ENCODE data around the gene PFKFB3. TPM values are rescaled to one million over a fixed set of nuclear protein-coding genes. Genes with fewer than 3 reads are reported as not detected.

Gene PFKFB3
- total and polyA plus RNA-seq, 9 of the 15 experiments (the other 6 are each of a cell fraction or from before 2014, with no cell fraction given) = 0.46 to 21.6 (median 7.8) TPM

DNA sequence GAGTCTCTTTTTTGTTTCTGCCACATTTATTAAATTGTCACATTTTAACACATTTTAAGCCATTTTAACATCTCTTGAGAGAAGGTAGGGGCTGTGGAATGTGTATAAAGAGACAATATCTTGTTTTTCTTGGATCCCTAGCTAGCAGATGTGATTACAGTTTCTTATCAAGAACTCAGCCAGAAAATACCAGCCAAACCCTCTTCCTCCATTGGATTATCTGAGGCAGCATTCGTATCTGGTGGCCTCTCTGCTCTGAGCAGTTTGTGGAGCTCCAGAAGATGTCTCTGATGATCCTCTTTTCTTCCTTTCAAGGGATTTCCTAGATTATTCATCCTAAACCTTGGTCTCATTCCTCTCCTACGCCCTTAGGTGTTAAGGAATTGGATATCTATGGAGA lies 35.3 kb upstream of the PFKFB3 start (continued):
- TF ChIP-seq CBFA2T3 (IDR thresholded peaks at IDR 0.05) = peak; percentile 35

DNA sequence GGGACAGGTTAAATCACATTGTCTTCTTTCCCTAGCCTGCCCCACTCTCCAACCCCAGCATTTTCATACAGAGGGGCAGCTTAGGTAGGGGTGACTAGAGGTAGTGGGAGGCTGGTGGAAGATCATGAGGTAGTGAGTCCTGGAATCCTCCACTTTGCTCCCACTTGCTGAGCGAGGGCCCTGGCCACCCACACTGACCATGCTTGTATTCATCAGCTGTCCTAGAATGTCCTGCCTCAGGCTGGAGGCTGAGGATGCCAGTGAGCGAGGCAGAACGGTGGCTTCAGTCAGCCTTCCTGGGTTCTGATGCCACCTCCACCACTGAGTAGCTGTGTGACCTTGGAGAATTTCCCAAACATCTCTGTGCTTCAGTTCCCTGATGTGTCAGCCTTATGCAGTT lies 34.6 kb upstream of the PFKFB3 start:
- WGBS (ENCODE audit: insufficient coverage, low coverage, missing lambda C conversion rate) = 89% methylated on average over 3 of the region's 3 CpGs
- Histone ChIP-seq H2AFZ (ENCODE audit: low read depth, low read length) (no peak overlapping the region), H3K27ac (ENCODE audit: extremely low read depth, low read depth, low read length) (no peak overlapping the region), H3K9ac (ENCODE audit: insufficient read depth in 1 of 2, low read depth in 2 of 2, low read length in 2 of 2) (peak overlapping the region in 1 of 2 experiments; percentile 54; a peak in 1 of 4 replicates), H4K20me1 (replicated peaks; ENCODE audit: control insufficient read depth, insufficient read depth, low read length) (peaks cover 36% of the 10 kb centered on the region), H3K79me2 (ENCODE audit: control insufficient read depth, insufficient read depth, low read length) (peaks cover 95% of the 10 kb centered on the region), H3K4me2 (ENCODE audit: insufficient read depth, low read length) (no peak overlapping the region; the same call in 1 of the 2 replicates), H3K27me3 (ENCODE audit: control insufficient read depth in 2 of 2, insufficient read depth in 2 of 2, low read length in 2 of 2) (no peaks in the 10 kb centered on the region), H3K36me3 (ENCODE audit: control insufficient read depth, insufficient read depth, low read length) (peaks cover 49% of the 10 kb centered on the region), H3K9me3 (replicated peaks; ENCODE audit: control insufficient read depth, insufficient read depth, low read depth, low read length) (no peaks in the 10 kb centered on the region), H3K4me1 (replicated peaks in 1 of 2; ENCODE audit: control insufficient read depth in 2 of 2, insufficient read depth in 2 of 2, low read length in 2 of 2) (peaks cover 21 to 27% of the 10 kb centered on the region in 2 experiments), H3K4me3 (no peak overlapping the region), H3K9me1 (ENCODE audit: control insufficient read depth, insufficient read depth, low read length) (peaks cover 18% of the 10 kb centered on the region)
- ChIA-PET POLR2A (interaction anchor here (0.6 to 2.3 kb wide), 5 partner anchors 8 to 151 kb away, joined by 3 to 11 read pairs (median 6); no protein-coding TSS in a partner anchor), CTCF (ENCODE audit: low intra/inter-chr PET ratio) (no interaction called here)
- no peak for DNase-seq (ENCODE audit: extremely low read depth in 1 of 4, low spot score in 3 of 4)
- intact Hi-C loops (cut with micrococcal nuclease) (no loop called here), in situ Hi-C loops (cut with MboI) (no loop called here)
- BruUV-seq (replicated peaks) = no TSS peak
- TF ChIP-seq POU5F1 (IDR thresholded peaks at IDR 0.05; ENCODE audit: borderline replicate concordance, low read depth, low read length, partially characterized antibody) (no peak), ATF1 (CRISPR knock-in tag; IDR thresholded peaks at IDR 0.05) (no peak), ATF1 (tag; IDR thresholded peaks at IDR 0.05) (no peak), KDM5B (IDR thresholded peaks at IDR 0.05; ENCODE audit: insufficient replicate concordance, low read depth, low read length) (peak; percentile 25), BCOR (IDR thresholded peaks at IDR 0.05) (0 out of 2 replicates have a peak, but pooled peaks have one; percentile 19)
- TF ChIP-seq, protein P1, sequence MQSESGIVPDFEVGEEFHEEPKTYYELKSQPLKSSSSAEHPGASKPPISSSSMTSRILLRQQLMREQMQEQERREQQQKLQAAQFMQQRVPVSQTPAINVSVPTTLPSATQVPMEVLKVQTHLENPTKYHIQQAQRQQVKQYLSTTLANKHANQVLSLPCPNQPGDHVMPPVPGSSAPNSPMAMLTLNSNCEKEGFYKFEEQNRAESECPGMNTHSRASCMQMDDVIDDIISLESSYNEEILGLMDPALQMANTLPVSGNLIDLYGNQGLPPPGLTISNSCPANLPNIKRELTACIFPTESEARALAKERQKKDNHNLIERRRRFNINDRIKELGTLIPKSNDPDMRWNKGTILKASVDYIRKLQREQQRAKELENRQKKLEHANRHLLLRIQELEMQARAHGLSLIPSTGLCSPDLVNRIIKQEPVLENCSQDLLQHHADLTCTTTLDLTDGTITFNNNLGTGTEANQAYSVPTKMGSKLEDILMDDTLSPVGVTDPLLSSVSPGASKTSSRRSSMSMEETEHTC (IDR thresholded peaks at IDR 0.05) = no peak
- no peak for ATAC-seq
- no peak for FAIRE-seq
